HCT116 (cell line): Measurements from ENCODE around the gene NUP42. TPM values are rescaled to one million over a fixed set of nuclear protein-coding genes. Genes with fewer than 3 reads are reported as not detected.

Experiments used
- ATAC-seq: fragments of 200-7000 bp; cut with Tn5 transposase; 2 replicates; pipeline ENCODE4 v1.9.1; 2020; ENCODE audit warnings: mild to moderate bottlenecking, moderate library complexity
- BruUV-seq: library from RNA; stranded (reverse); fragments of 400-500 nt; replicated peaks from 2 replicates; lab custom pipeline; 2021; lab: Mats Ljungman, UMichigan
- CTCF ChIA-PET: fragments of 300-600 bp; sonication (Branson Sonifier 250); formaldehyde crosslinking; loops from one replicate; lab custom pipeline; 2021; ENCODE audit warnings: antibody characterized with exemption; lab: Charles Lee
- POLR2A ChIA-PET: fragments of 300-600, 350-600 bp; sonication (Branson Sonifier 250); formaldehyde crosslinking; loops from one replicate; lab custom pipeline; 2021; ENCODE audit warnings: antibody characterized with exemption; lab: Charles Lee
- RAD21 ChIA-PET, 2 experiments: fragments of 300-600 bp; sonication (Branson Sonifier 250); formaldehyde crosslinking; loops; one replicate each; lab custom pipeline; 2023; ENCODE audit warnings: low total read pairs in 2 of 2; ENCODE audit not compliant: uncharacterized antibody in 2 of 2, unreplicated experiment in 2 of 2, low non-redundant PET in 1 of 2; lab: Charles Lee
- DNase-seq: peaks from one replicate; pipeline ENCODE4 v3.0.0-alpha.2; 2010; ENCODE audit warnings: low read depth, low spot score
- H2AFZ ChIP-seq: fragments of 200-600 bp; shearing (Covaris generic), sonication (generic); 2 replicates; pipeline ENCODE4 v1.6.1; 2017; ENCODE audit warnings: low read depth, mixed run types, mixed read lengths, antibody characterized with exemption, low read length; ENCODE audit not compliant: poor library complexity, severe bottlenecking
- H3K27ac ChIP-seq: 2 replicates; pipeline ENCODE4 v1.5.1; 2012; ENCODE audit warnings: low read depth, low read length
- H3K27me3 ChIP-seq: fragments of 200-600 bp; sonication (generic); 2 replicates; pipeline ENCODE4 v1.6.1; 2016; ENCODE audit warnings: mixed run types, low read length, mixed read lengths; ENCODE audit not compliant: insufficient read depth
- H3K36me3 ChIP-seq, 2 experiments: fragments of 200-500 bp in 1 of 2; fragments of 200-600 bp in 1 of 2; sonication (Bioruptor generic) in 1 of 2; sonication (generic) in 1 of 2; 2 replicates each; pipeline versions ENCODE4 v1.5.1 to v1.6.1; 2014 to 2016; ENCODE audit warnings: low read length in 2 of 2, inconsistent platforms in 1 of 2, mixed read lengths in 1 of 2, mixed run types in 1 of 2; ENCODE audit not compliant: insufficient read depth in 2 of 2, control insufficient read depth in 1 of 2
- H3K4me1 ChIP-seq, 2 experiments: fragments of 200-600 bp in 1 of 2; sonication (generic) in 1 of 2; 2 replicates each; pipeline versions ENCODE4 v1.5.1 to v1.6.1; 2012 to 2017; ENCODE audit warnings: low read length in 2 of 2, inconsistent platforms in 1 of 2, mild to moderate bottlenecking in 1 of 2, mixed read lengths in 1 of 2, mixed run types in 1 of 2, moderate library complexity in 1 of 2; ENCODE audit not compliant: insufficient read depth in 2 of 2, control insufficient read depth in 1 of 2
- H3K4me2 ChIP-seq: fragments of 200-600 bp; sonication (generic); 2 replicates; pipeline ENCODE4 v1.6.1; 2017; ENCODE audit warnings: mixed run types, low read length, mixed read lengths
- H3K4me3 ChIP-seq, 2 experiments: fragments of 200-600 bp in 1 of 2; sonication (generic) in 1 of 2; replicated peaks in 1 of 2; 2 replicates each; pipeline ENCODE4 v1.5.1; 2011 to 2016; ENCODE audit warnings: low read length in 2 of 2, control low read depth in 1 of 2, low read depth in 1 of 2, mild to moderate bottlenecking in 1 of 2, mixed read lengths in 1 of 2, mixed run types in 1 of 2
- H3K79me2 ChIP-seq: fragments of 200-600 bp; sonication (generic); 2 replicates; pipeline ENCODE4 v1.6.1; 2017; ENCODE audit warnings: mild to moderate bottlenecking, mixed run types, low read length, moderate library complexity, mixed read lengths; ENCODE audit not compliant: insufficient read depth
- H3K9ac ChIP-seq: fragments of 200-600 bp; sonication (generic); 2 replicates; pipeline ENCODE4 v1.6.1; 2016; ENCODE audit warnings: low read length, mixed read lengths
- H3K9me2 ChIP-seq: fragments of 200-600 bp; sonication (generic), shearing (Covaris generic); 2 replicates; pipeline ENCODE4 v1.6.1; 2017; ENCODE audit warnings: mixed run types, mild to moderate bottlenecking, moderate library complexity; ENCODE audit not compliant: insufficient read depth
- H3K9me3 ChIP-seq, 2 experiments: fragments of 200-500 bp in 1 of 2; fragments of 200-600 bp in 1 of 2; sonication (Bioruptor generic) in 1 of 2; sonication (generic) in 1 of 2; 2 replicates each; pipeline ENCODE4 v1.6.1; 2014 to 2017; ENCODE audit warnings: low read length in 2 of 2, mixed read lengths in 2 of 2, inconsistent platforms in 1 of 2, low read depth in 1 of 2, mild to moderate bottlenecking in 1 of 2, mixed run types in 1 of 2, moderate library complexity in 1 of 2; ENCODE audit not compliant: control insufficient read depth in 1 of 2, insufficient read depth in 1 of 2
- H4K20me1 ChIP-seq: fragments of 200-600 bp; sonication (generic), shearing (Covaris generic); 2 replicates; pipeline ENCODE4 v1.6.1; 2017; ENCODE audit warnings: mixed run types, mild to moderate bottlenecking, moderate library complexity; ENCODE audit not compliant: insufficient read depth
- CBX3 ChIP-seq: IDR thresholded peaks from 2 replicates; pipeline ENCODE4 v1.6.1; 2012; ENCODE audit warnings: low read depth
- CEBPB ChIP-seq: IDR thresholded peaks from 2 replicates; pipeline ENCODE4 v1.6.1; 2012; ENCODE audit warnings: low read depth
- CTCF ChIP-seq, 3 experiments: fragments of 200-600 bp in 1 of 3; sonication (generic) in 1 of 3; IDR thresholded peaks in 2 of 3; conservative IDR thresholded peaks in 1 of 3; 2 replicates each; pipeline ENCODE4 v1.5.1; 2012 to 2017; ENCODE audit warnings: low read depth in 2 of 3, low read length in 2 of 3, antibody characterized with exemption in 1 of 3, borderline replicate concordance in 1 of 3, control low read depth in 1 of 3, mild to moderate bottlenecking in 1 of 3, mixed read lengths in 1 of 3, mixed run types in 1 of 3, moderate library complexity in 1 of 3; ENCODE audit not compliant: insufficient read depth in 1 of 3
- EGR1 ChIP-seq: IDR thresholded peaks from 2 replicates; pipeline ENCODE4 v1.6.1; 2012; ENCODE audit warnings: low read depth
- ELF1 ChIP-seq: IDR thresholded peaks from 2 replicates; pipeline ENCODE4 v1.6.1; 2012; ENCODE audit warnings: low read depth, borderline replicate concordance
- EZH2 ChIP-seq: fragments of 200-600 bp; sonication (generic); IDR thresholded peaks from 2 replicates; pipeline ENCODE4 v1.6.1; 2017; ENCODE audit warnings: antibody characterized with exemption, mixed run types
- EZH2phosphoT487 ChIP-seq: fragments of 200-600 bp; IDR thresholded peaks from 2 replicates; pipeline ENCODE4 v1.6.1; 2018; ENCODE audit warnings: antibody characterized with exemption, borderline replicate concordance
- FOSL1 ChIP-seq: IDR thresholded peaks from 2 replicates; pipeline ENCODE4 v1.6.1; 2012; ENCODE audit warnings: low read depth
- JUND ChIP-seq: IDR thresholded peaks from 2 replicates; pipeline ENCODE4 v1.6.1; 2012
- MAX ChIP-seq: IDR thresholded peaks from 2 replicates; pipeline ENCODE4 v1.6.1; 2012
- POLR2A ChIP-seq: IDR thresholded peaks from 2 replicates; pipeline ENCODE4 v1.7.0; 2011; ENCODE audit warnings: borderline replicate concordance; ENCODE audit not compliant: insufficient read depth, insufficient read length; ENCODE audit errors: extremely low read depth
- SP1 ChIP-seq: IDR thresholded peaks from 2 replicates; pipeline ENCODE4 v1.6.1; 2012; ENCODE audit warnings: low read depth
- SRF ChIP-seq: IDR thresholded peaks from 2 replicates; pipeline ENCODE4 v1.6.1; 2012; ENCODE audit warnings: low read depth
- YY1 ChIP-seq: IDR thresholded peaks from 2 replicates; pipeline ENCODE4 v1.6.1; 2011; ENCODE audit warnings: low read length, low read depth, moderate library complexity, mild to moderate bottlenecking; ENCODE audit not compliant: insufficient replicate concordance; ENCODE audit errors: extremely low read depth
- ZNF274 ChIP-seq: fragments of 200-500 bp; sonication (Bioruptor generic); IDR thresholded peaks from 2 replicates; pipeline ENCODE4 v1.6.1; 2014; ENCODE audit warnings: mild to moderate bottlenecking, low read depth, low read length, inconsistent platforms
- intact Hi-C: fragments of 100-400 bp; cut with micrococcal nuclease; formaldehyde crosslinking; loops from 2 replicates; pipeline ENCODE4 v1.10.0; 2022
- total RNA-seq: library from RNA; stranded (reverse); gene quantifications from one replicate; pipeline ENCODE4 v1.2.1, GENCODE V29; 2021; ENCODE audit not compliant: unreplicated experiment
- TF ChIP-seq, protein P1 (sequence below): IDR thresholded peaks from 2 replicates; pipeline ENCODE4 v1.6.1; 2012; ENCODE audit warnings: low read depth
- TF ChIP-seq, protein P2 (sequence below): IDR thresholded peaks from 2 replicates; pipeline ENCODE4 v1.6.1; 2011; ENCODE audit warnings: mild to moderate bottlenecking, low read length, moderate library complexity; ENCODE audit not compliant: insufficient replicate concordance; ENCODE audit errors: extremely low read depth
- TF ChIP-seq, protein P3 (sequence below): IDR thresholded peaks from 2 replicates; pipeline ENCODE4 v1.6.1; 2012

The NUP42 gene
- total RNA-seq, 1 experiment from 2014 or later: 36.5 TPM

DNA sequence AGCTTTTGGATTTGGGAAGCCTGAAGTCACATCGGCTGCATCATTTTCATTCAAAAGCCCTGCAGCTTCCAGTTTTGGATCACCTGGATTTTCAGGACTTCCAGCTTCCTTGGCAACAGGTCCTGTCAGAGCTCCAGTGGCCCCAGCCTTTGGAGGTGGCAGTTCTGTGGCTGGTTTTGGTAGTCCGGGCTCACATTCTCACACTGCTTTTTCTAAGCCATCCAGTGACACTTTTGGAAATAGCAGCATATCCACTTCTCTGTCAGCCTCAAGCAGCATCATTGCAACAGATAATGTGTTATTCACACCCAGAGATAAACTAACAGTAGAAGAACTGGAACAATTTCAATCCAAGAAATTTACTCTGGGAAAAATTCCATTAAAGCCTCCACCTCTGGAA lies 18.5 kb downstream of the NUP42 start:
- Histone ChIP-seq H3K4me2 (no peak overlapping the region), H2AFZ (no peak overlapping the region), H3K9me2 (no peaks in the 10 kb centered on the region), H3K9ac (no peak overlapping the region), H3K36me3 (peaks cover 22 to 25% of the 10 kb centered on the region in 2 experiments; a peak in 3 of 4 replicates), H3K4me3 (no peak overlapping the region), H3K9me3 (no peaks in the 10 kb centered on the region), H3K27me3 (no peaks in the 10 kb centered on the region), H3K27ac (no peak overlapping the region), H3K79me2 (no peaks in the 10 kb centered on the region), H3K4me1 (no peaks in the 10 kb centered on the region), H4K20me1 (no peaks in the 10 kb centered on the region)
- TF ChIP-seq ELF1 (no peak), CTCF (IDR thresholded peaks at IDR 0.05 in 2 of 3, conservative IDR thresholded peaks at IDR 0.05 in 1 of 3; ENCODE audit: borderline replicate concordance in 1 of 3, insufficient read depth in 1 of 3, low read depth in 2 of 3, low read length in 2 of 3) (no peak), FOSL1 (no peak), ZNF274 (no peak), CBX3 (no peak), SP1 (no peak), SRF (no peak), EGR1 (no peak), YY1 (no peak), EZH2 (no peak), MAX (no peak), CEBPB (no peak), JUND (no peak), POLR2A (no peak), EZH2phosphoT487 (no peak)
- TF ChIP-seq, protein P1, sequence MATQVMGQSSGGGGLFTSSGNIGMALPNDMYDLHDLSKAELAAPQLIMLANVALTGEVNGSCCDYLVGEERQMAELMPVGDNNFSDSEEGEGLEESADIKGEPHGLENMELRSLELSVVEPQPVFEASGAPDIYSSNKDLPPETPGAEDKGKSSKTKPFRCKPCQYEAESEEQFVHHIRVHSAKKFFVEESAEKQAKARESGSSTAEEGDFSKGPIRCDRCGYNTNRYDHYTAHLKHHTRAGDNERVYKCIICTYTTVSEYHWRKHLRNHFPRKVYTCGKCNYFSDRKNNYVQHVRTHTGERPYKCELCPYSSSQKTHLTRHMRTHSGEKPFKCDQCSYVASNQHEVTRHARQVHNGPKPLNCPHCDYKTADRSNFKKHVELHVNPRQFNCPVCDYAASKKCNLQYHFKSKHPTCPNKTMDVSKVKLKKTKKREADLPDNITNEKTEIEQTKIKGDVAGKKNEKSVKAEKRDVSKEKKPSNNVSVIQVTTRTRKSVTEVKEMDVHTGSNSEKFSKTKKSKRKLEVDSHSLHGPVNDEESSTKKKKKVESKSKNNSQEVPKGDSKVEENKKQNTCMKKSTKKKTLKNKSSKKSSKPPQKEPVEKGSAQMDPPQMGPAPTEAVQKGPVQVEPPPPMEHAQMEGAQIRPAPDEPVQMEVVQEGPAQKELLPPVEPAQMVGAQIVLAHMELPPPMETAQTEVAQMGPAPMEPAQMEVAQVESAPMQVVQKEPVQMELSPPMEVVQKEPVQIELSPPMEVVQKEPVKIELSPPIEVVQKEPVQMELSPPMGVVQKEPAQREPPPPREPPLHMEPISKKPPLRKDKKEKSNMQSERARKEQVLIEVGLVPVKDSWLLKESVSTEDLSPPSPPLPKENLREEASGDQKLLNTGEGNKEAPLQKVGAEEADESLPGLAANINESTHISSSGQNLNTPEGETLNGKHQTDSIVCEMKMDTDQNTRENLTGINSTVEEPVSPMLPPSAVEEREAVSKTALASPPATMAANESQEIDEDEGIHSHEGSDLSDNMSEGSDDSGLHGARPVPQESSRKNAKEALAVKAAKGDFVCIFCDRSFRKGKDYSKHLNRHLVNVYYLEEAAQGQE: no peak
- TF ChIP-seq, protein P2, sequence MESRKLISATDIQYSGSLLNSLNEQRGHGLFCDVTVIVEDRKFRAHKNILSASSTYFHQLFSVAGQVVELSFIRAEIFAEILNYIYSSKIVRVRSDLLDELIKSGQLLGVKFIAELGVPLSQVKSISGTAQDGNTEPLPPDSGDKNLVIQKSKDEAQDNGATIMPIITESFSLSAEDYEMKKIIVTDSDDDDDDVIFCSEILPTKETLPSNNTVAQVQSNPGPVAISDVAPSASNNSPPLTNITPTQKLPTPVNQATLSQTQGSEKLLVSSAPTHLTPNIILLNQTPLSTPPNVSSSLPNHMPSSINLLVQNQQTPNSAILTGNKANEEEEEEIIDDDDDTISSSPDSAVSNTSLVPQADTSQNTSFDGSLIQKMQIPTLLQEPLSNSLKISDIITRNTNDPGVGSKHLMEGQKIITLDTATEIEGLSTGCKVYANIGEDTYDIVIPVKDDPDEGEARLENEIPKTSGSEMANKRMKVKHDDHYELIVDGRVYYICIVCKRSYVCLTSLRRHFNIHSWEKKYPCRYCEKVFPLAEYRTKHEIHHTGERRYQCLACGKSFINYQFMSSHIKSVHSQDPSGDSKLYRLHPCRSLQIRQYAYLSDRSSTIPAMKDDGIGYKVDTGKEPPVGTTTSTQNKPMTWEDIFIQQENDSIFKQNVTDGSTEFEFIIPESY: no peak
- TF ChIP-seq, protein P3, sequence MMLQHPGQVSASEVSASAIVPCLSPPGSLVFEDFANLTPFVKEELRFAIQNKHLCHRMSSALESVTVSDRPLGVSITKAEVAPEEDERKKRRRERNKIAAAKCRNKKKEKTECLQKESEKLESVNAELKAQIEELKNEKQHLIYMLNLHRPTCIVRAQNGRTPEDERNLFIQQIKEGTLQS: no peak
- CTCF ChIA-PET: no interaction called here
- DNase-seq (no peak), ATAC-seq (no peak)
- POLR2A ChIA-PET: no interaction called here
- RAD21 ChIA-PET: no interaction called here
- no TSS peak for BruUV-seq
- intact Hi-C loops: no loop called here
